Kidney (tissue), 14 donors: ENCODE data around the gene LIMK2. TPM values are rescaled to one million over a fixed set of nuclear protein-coding genes. Genes with fewer than 3 reads are reported as not detected.

Experiments
- DNase-seq, 5 donors: peaks; one replicate each; pipeline ENCODE4 v3.0.0-alpha.2; 2013 to 2020
- FAIRE-seq: peaks from 2 replicates; lab custom pipeline; 2012; peaks lifted over from hg19 to GRCh38; lab: Jason Lieb, UNC
- H3K27ac ChIP-seq, 2 donors: one replicate each; pipeline ENCODE4 v1.7.0; 2013; ENCODE audit warnings: low read depth in 2 of 2, low read length in 2 of 2, inconsistent platforms in 1 of 2
- H3K27me3 ChIP-seq: one replicate; pipeline ENCODE4 v1.7.1; 2013; ENCODE audit warnings: low read length, inconsistent platforms; ENCODE audit not compliant: control insufficient read depth, insufficient read depth
- H3K36me3 ChIP-seq, 3 donors: one replicate each; pipeline versions ENCODE4 v1.7.0 to v1.7.1; 2013; ENCODE audit warnings: low read length in 3 of 3, control low read depth in 1 of 3, inconsistent platforms in 1 of 3; ENCODE audit not compliant: insufficient read depth in 3 of 3, control insufficient read depth in 2 of 3
- H3K4me1 ChIP-seq, 3 donors: one replicate each; pipeline versions ENCODE4 v1.7.0 to v1.7.1; 2013; ENCODE audit warnings: low read length in 3 of 3, inconsistent platforms in 1 of 3, low read depth in 1 of 3; ENCODE audit not compliant: control insufficient read depth in 2 of 3, insufficient read depth in 2 of 3
- H3K4me3 ChIP-seq, 3 donors: one replicate each; pipeline versions ENCODE4 v1.7.0 to v1.8.1; 2013; ENCODE audit warnings: low read length in 3 of 3, control low read depth in 1 of 3, inconsistent platforms in 1 of 3
- H3K9ac ChIP-seq, 3 donors: one replicate each; pipeline versions ENCODE4 v1.7.0 to v1.7.1; 2013; ENCODE audit warnings: low read length in 3 of 3, control low read depth in 1 of 3, inconsistent platforms in 1 of 3
- H3K9me3 ChIP-seq, 3 donors: one replicate each; pipeline versions ENCODE4 v1.7.0 to v1.7.1; 2013; ENCODE audit warnings: low read length in 3 of 3, control low read depth in 1 of 3, inconsistent platforms in 1 of 3; ENCODE audit not compliant: control insufficient read depth in 2 of 3, insufficient read depth in 1 of 3
- intact Hi-C: fragments of 100-400 bp; cut with DNase I; formaldehyde crosslinking; loops from one replicate; pipeline ENCODE4 v1.11.1; 2022
- polyA plus RNA-seq: library from polyadenylated mRNA; stranded (reverse); fragments of 350-450 nt; fragmentation: Illumina TruSeq; extraction: RNeasy Lipid Tissue Mini Kit (QIAGEN cat#74804); gene quantifications from one replicate; pipeline ENCODE4 v1.2.3, GENCODE V29; 2014; ENCODE audit warnings: low read depth, low replicate concordance; ENCODE audit not compliant: insufficient read depth
- total RNA-seq: library from RNA; stranded (reverse); fragmentation: NEBNext Ultra II Directional; extraction: Animal tissue kit (Norgen Biotek cat#: 25700); gene quantifications from one replicate; pipeline ENCODE4 v1.2.1, GENCODE V29; 2021
- TF ChIP-seq, protein P1 (sequence below): IDR thresholded peaks from 3 replicates; pipeline ENCODE4 v1.5.1; 2012; ENCODE audit warnings: mild to moderate bottlenecking, moderate library complexity, borderline replicate concordance; ENCODE audit not compliant: insufficient read depth; ENCODE audit errors: extremely low read depth
- donor health status: control.
- donor health status: control.
- donor health status: control.
- donor health status: control.
- donor health status: control.
- donor health status: DM: yes; HTN: yes; CAD: no.
- donor health status: Normal renal cell carcinoma (clear cell type).

Gene LIMK2
- total and polyA plus RNA-seq, 2 donors from 2014 or later, result 20.3 to 48.2 TPM

DNA sequence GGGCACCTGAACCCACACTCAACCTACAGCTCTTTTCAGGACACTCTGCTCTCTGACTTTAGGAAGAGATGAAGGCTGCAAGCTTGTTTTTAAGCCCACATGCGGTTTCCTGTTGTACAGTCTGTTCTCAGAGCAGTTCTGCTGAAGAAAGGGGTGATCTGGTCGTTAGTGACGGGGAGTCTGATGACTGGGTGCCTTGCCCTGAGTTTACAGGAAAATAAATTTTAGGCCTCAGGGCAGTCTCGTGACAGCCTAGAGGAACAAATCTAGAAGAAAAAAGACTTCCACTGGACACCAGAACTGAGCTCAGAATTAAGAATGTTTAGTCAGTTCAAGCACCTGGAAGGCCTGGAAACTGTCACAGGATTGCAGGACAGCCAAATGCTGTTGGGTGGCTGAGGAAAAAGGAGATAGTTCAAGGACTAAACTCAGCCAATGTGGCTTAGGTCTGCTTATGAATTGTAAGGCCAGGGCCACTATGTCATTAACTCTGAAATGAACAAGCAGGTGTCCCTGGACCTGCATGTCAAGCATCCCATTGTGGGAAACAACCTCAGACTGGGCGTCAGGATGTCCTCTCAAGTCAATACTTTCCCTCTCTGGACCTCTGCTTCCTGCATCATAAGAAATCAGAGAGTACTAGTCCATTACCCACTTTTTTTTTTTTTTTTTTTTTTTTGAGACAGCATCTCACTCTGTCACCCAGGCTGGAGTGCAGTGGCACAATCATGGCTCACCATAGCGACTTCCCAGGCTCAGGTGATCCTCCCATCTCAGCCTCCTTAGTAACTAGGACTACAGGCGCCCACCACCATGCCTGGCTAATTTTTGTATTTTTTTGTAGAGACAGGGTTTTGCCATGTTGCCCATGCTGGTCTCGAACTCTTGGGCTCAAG is 74.5 kb downstream of the LIMK2 start:
- intact Hi-C loops, result no loop called here
- DNase-seq (no peak), FAIRE-seq (no peak)
- H3K9me3 ChIP-seq, result no peaks in the 10 kb centered on the region
- no peaks in the 10 kb centered on the region for H3K27me3 ChIP-seq
- H3K4me1 ChIP-seq, result peaks cover 0 to 18% (median 6%) of the 10 kb centered on the region in 3 donors
- peaks cover 0 to 25% (median 17%) of the 10 kb centered on the region in 3 donors for H3K36me3 ChIP-seq
- H3K4me3 ChIP-seq, result no peak overlapping the region
- H3K27ac ChIP-seq, result peak overlapping the region in 1 of 2 donors; percentile 73
- no peak overlapping the region for H3K9ac ChIP-seq
- TF ChIP-seq, protein P1, sequence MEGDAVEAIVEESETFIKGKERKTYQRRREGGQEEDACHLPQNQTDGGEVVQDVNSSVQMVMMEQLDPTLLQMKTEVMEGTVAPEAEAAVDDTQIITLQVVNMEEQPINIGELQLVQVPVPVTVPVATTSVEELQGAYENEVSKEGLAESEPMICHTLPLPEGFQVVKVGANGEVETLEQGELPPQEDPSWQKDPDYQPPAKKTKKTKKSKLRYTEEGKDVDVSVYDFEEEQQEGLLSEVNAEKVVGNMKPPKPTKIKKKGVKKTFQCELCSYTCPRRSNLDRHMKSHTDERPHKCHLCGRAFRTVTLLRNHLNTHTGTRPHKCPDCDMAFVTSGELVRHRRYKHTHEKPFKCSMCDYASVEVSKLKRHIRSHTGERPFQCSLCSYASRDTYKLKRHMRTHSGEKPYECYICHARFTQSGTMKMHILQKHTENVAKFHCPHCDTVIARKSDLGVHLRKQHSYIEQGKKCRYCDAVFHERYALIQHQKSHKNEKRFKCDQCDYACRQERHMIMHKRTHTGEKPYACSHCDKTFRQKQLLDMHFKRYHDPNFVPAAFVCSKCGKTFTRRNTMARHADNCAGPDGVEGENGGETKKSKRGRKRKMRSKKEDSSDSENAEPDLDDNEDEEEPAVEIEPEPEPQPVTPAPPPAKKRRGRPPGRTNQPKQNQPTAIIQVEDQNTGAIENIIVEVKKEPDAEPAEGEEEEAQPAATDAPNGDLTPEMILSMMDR, result no peak

DNA sequence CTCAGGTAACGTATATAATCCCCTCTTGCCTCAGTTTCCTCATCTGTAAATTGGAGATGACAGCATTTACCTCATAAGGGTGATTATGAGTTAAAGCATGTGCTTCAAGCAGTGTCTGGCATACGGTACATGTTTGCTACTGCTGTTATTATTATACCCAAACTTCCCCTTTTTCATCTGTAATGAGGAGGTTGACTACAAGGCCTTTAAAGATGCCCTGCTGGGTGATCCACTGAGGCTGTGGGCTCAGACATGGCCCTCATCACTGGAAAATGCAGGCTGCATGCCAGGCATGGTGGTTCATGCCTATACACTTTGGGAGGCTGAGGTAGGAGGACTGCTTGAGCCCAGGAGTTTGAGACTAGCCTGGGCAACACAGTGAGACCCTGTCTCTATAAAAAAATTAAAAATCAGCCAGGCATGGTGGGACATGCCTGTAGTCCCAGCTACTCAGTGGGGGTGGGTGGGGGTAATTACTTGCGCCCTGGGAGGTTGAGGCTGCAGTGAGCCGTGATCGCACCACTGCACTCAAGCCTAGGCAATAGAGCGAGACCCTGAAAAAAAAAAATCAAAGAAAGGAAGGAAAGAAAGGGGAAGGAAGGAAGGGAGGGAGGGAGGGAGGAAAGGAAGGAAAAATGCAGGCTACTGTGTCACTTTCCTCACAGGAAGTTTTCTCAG is 75.9 kb downstream of the LIMK2 start:
- TF ChIP-seq, protein P1, result no peak
- intact Hi-C loops, result no loop called here
- Histone ChIP-seq H3K36me3 (peaks cover 0 to 18% (median 11%) of the 10 kb centered on the region in 3 donors), H3K4me1 (peaks cover 0 to 18% (median 6%) of the 10 kb centered on the region in 3 donors), H3K4me3 (no peak overlapping the region), H3K27me3 (no peaks in the 10 kb centered on the region), H3K27ac (peak overlapping the region in 1 of 2 donors; percentile 44), H3K9ac (no peak overlapping the region), H3K9me3 (no peaks in the 10 kb centered on the region)
- FAIRE-seq, result no peak
- DNase-seq, result peak in 1 of 5 donors; percentile 32

DNA sequence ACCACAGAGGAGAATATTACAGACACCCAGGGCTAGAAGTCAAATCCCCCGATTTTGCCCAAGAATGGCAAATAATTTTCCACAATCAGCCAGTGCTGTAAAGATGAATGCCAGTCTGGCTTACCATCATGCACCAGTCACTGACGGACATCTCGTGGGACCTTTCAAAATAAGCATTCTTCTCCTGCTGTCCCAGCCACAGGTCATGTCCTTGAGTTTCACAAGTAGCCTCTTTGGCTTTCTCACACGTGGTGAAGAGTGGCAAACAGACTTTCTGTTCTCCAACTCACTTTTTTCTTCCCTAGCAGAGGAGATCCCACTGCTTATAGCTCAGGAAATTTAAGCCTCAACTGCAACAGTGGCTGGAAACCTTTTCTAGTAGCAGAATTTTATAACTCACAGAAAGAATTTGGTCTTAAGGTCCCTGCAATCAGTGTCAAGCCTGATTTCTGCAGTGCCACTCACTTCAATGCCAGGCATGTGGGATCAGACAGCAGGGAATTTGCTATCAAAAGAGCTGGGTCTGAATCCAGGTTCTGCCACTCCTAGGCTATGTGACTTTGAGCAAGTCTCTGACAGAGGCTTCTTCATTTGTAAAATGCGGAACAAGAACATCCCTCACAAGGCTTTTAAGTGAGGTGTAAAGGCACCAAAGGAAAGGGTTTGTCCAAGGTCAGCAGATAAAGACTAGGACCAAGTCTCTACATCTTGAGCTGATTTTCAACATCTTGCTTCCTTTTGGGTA is 76.6 kb downstream of the LIMK2 start:
- TF ChIP-seq, protein P1, result no peak
- no peak overlapping the region for H3K4me3 ChIP-seq
- intact Hi-C loops, result no loop called here
- DNase-seq (no peak), FAIRE-seq (no peak)
- H3K27me3 ChIP-seq, result no peaks in the 10 kb centered on the region
- peaks cover 0 to 18% (median 6%) of the 10 kb centered on the region in 3 donors for H3K4me1 ChIP-seq
- peak overlapping the region in 1 of 3 donors; percentile 21 for H3K9ac ChIP-seq
- H3K9me3 ChIP-seq, result no peaks in the 10 kb centered on the region
- no peak overlapping the region for H3K27ac ChIP-seq
- H3K36me3 ChIP-seq, result peaks cover 0 to 18% (median 11%) of the 10 kb centered on the region in 3 donors
